ENCODE data around the gene EXOC7. TPM values are rescaled to one million over a fixed set of nuclear protein-coding genes. Genes with fewer than 3 reads are reported as not detected.

The EXOC7 gene
- total RNA-seq, 1 experiment from 2014 or later = 69.0 TPM

GRCh38 chr17:76088041-76088867 is 15.3 kb downstream of the EXOC7 start:
- no peaks in the 10 kb centered on the region for H3K9me3 ChIP-seq (ENCODE audit: low read length)

GRCh38 chr17:76087531-76087930 is 16.1 kb downstream of the EXOC7 start:
- H3K4me1 ChIP-seq (ENCODE audit: low read length) = no peaks in the 10 kb centered on the region
- H3K27me3 ChIP-seq (ENCODE audit: low read length) = no peaks in the 10 kb centered on the region
- no peak overlapping the region for H3K4me2 ChIP-seq (ENCODE audit: low read depth, low read length, poor library complexity, severe bottlenecking)
- no peaks in the 10 kb centered on the region for H3K36me3 ChIP-seq (ENCODE audit: insufficient read depth, low read length)
- no peaks in the 10 kb centered on the region for H3K79me2 ChIP-seq (ENCODE audit: low read length)
- DNase-seq = no peak
- H3K9ac ChIP-seq (ENCODE audit: low read length) = no peak overlapping the region
- no peaks in the 10 kb centered on the region for H3K9me2 ChIP-seq (replicated peaks; ENCODE audit: insufficient read depth, low read length)
- H3K27ac ChIP-seq (ENCODE audit: low read length) = no peak overlapping the region
- no peak overlapping the region for H2AFZ ChIP-seq (ENCODE audit: low read length)
- no peak overlapping the region for H3K4me3 ChIP-seq (ENCODE audit: low read length)
- H4K20me1 ChIP-seq (ENCODE audit: insufficient read depth, low read depth, low read length) = no peaks in the 10 kb centered on the region
- H3K9me3 ChIP-seq (ENCODE audit: low read length) = no peaks in the 10 kb centered on the region

More at GRCh38 chr17:76088041-76088867, 15.3 kb downstream of the EXOC7 start:
- H3K36me3 ChIP-seq (ENCODE audit: insufficient read depth, low read length) = no peaks in the 10 kb centered on the region
- H2AFZ ChIP-seq (ENCODE audit: low read length) = no peak overlapping the region
- no peak overlapping the region for H3K9ac ChIP-seq (ENCODE audit: low read length)
- H3K4me1 ChIP-seq (ENCODE audit: low read length) = no peaks in the 10 kb centered on the region
- H3K27me3 ChIP-seq (ENCODE audit: low read length) = no peaks in the 10 kb centered on the region
- H3K4me3 ChIP-seq (ENCODE audit: low read length) = no peak overlapping the region
- no peak for DNase-seq
- H3K27ac ChIP-seq (ENCODE audit: low read length) = no peak overlapping the region
- H4K20me1 ChIP-seq (ENCODE audit: insufficient read depth, low read depth, low read length) = no peaks in the 10 kb centered on the region
- H3K79me2 ChIP-seq (ENCODE audit: low read length) = no peaks in the 10 kb centered on the region
- no peak overlapping the region for H3K4me2 ChIP-seq (ENCODE audit: low read depth, low read length, poor library complexity, severe bottlenecking)
- no peaks in the 10 kb centered on the region for H3K9me2 ChIP-seq (replicated peaks; ENCODE audit: insufficient read depth, low read length)

- DNase-seq = no peak
- H3K36me3 ChIP-seq (ENCODE audit: insufficient read depth, low read length) = no peaks in the 10 kb centered on the region
- no peak overlapping the region for H3K4me2 ChIP-seq (ENCODE audit: low read depth, low read length, poor library complexity, severe bottlenecking)
Measured at GRCh38 chr17:76086384-76086783, 17.2 kb downstream of the EXOC7 start.

GRCh38 chr17:76085731-76086366 is 17.7 kb downstream of the EXOC7 start:
- Histone ChIP-seq H3K36me3 (ENCODE audit: insufficient read depth, low read length) (no peaks in the 10 kb centered on the region), H3K9me2 (replicated peaks; ENCODE audit: insufficient read depth, low read length) (no peaks in the 10 kb centered on the region), H3K4me2 (ENCODE audit: low read depth, low read length, poor library complexity, severe bottlenecking) (no peak overlapping the region), H3K4me3 (ENCODE audit: low read length) (no peak overlapping the region), H2AFZ (ENCODE audit: low read length) (no peak overlapping the region), H3K4me1 (ENCODE audit: low read length) (peaks cover under 1% of the 10 kb centered on the region; the same call in 1 of the 2 replicates), H3K79me2 (ENCODE audit: low read length) (no peaks in the 10 kb centered on the region), H4K20me1 (ENCODE audit: insufficient read depth, low read depth, low read length) (peaks cover 3% of the 10 kb centered on the region; the same call in 1 of the 2 replicates), H3K27ac (ENCODE audit: low read length) (no peak overlapping the region), H3K27me3 (ENCODE audit: low read length) (no peaks in the 10 kb centered on the region), H3K9me3 (ENCODE audit: low read length) (no peaks in the 10 kb centered on the region), H3K9ac (ENCODE audit: low read length) (no peak overlapping the region)
- no peak for DNase-seq

More at GRCh38 chr17:76086384-76086783, 17.2 kb downstream of the EXOC7 start:
- no peaks in the 10 kb centered on the region for H3K9me2 ChIP-seq (replicated peaks; ENCODE audit: insufficient read depth, low read length)
- H3K27me3 ChIP-seq (ENCODE audit: low read length) = no peaks in the 10 kb centered on the region
- H4K20me1 ChIP-seq (ENCODE audit: insufficient read depth, low read depth, low read length) = peaks cover 3% of the 10 kb centered on the region; the same call in 1 of the 2 replicates
- no peak overlapping the region for H3K4me3 ChIP-seq (ENCODE audit: low read length)
- H3K9ac ChIP-seq (ENCODE audit: low read length) = no peak overlapping the region
- no peak overlapping the region for H2AFZ ChIP-seq (ENCODE audit: low read length)
- no peak overlapping the region for H3K27ac ChIP-seq (ENCODE audit: low read length)
- no peaks in the 10 kb centered on the region for H3K79me2 ChIP-seq (ENCODE audit: low read length)
- H3K4me1 ChIP-seq (ENCODE audit: low read length) = no peaks in the 10 kb centered on the region
- H3K9me3 ChIP-seq (ENCODE audit: low read length) = no peaks in the 10 kb centered on the region

GRCh38 chr17:76085066-76085730 is 18.4 kb downstream of the EXOC7 start:
- peaks cover 8% of the 10 kb centered on the region; the same call in 1 of the 2 replicates for H4K20me1 ChIP-seq (ENCODE audit: insufficient read depth, low read depth, low read length)
- H3K4me2 ChIP-seq (ENCODE audit: low read depth, low read length, poor library complexity, severe bottlenecking) = no peak overlapping the region
- H3K27me3 ChIP-seq (ENCODE audit: low read length) = no peaks in the 10 kb centered on the region
- peaks cover 7% of the 10 kb centered on the region for H3K4me1 ChIP-seq (ENCODE audit: low read length)
- no peak overlapping the region for H3K9ac ChIP-seq (ENCODE audit: low read length)
- no peaks in the 10 kb centered on the region for H3K9me2 ChIP-seq (replicated peaks; ENCODE audit: insufficient read depth, low read length)
- no peak overlapping the region for H3K4me3 ChIP-seq (ENCODE audit: low read length)
- no peaks in the 10 kb centered on the region for H3K9me3 ChIP-seq (ENCODE audit: low read length)
- no peak for DNase-seq
- H2AFZ ChIP-seq (ENCODE audit: low read length) = no peak overlapping the region
- no peaks in the 10 kb centered on the region for H3K36me3 ChIP-seq (ENCODE audit: insufficient read depth, low read length)
- H3K79me2 ChIP-seq (ENCODE audit: low read length) = no peaks in the 10 kb centered on the region
- H3K27ac ChIP-seq (ENCODE audit: low read length) = no peak overlapping the region

- no peaks in the 10 kb centered on the region for H3K9me3 ChIP-seq (ENCODE audit: low read length)
- H3K27ac ChIP-seq (ENCODE audit: low read length) = no peak overlapping the region
- no peaks in the 10 kb centered on the region for H3K36me3 ChIP-seq (ENCODE audit: insufficient read depth, low read length)
- no peaks in the 10 kb centered on the region for H3K79me2 ChIP-seq (ENCODE audit: low read length)
- no peak overlapping the region for H3K9ac ChIP-seq (ENCODE audit: low read length)
- no peak overlapping the region for H2AFZ ChIP-seq (ENCODE audit: low read length)
- H3K9me2 ChIP-seq (replicated peaks; ENCODE audit: insufficient read depth, low read length) = no peaks in the 10 kb centered on the region
- H3K4me2 ChIP-seq (ENCODE audit: low read depth, low read length, poor library complexity, severe bottlenecking) = no peak overlapping the region
- no peaks in the 10 kb centered on the region for H3K27me3 ChIP-seq (ENCODE audit: low read length)
- no peak for DNase-seq
- peaks cover 11% of the 10 kb centered on the region for H3K4me1 ChIP-seq (ENCODE audit: low read length)
- H3K4me3 ChIP-seq (ENCODE audit: low read length) = no peak overlapping the region
- H4K20me1 ChIP-seq (ENCODE audit: insufficient read depth, low read depth, low read length) = peaks cover 14% of the 10 kb centered on the region; the same call in 1 of the 2 replicates
Measured at GRCh38 chr17:76083536-76084182, 19.9 kb downstream of the EXOC7 start.

GRCh38 chr17:76082326-76083251 is 21.0 kb downstream of the EXOC7 start:
- Histone ChIP-seq H3K9ac (ENCODE audit: low read length) (no peak overlapping the region), H3K27ac (ENCODE audit: low read length) (no peak overlapping the region), H3K36me3 (ENCODE audit: insufficient read depth, low read length) (no peaks in the 10 kb centered on the region), H3K4me1 (ENCODE audit: low read length) (peaks cover 11% of the 10 kb centered on the region), H3K4me2 (ENCODE audit: low read depth, low read length, poor library complexity, severe bottlenecking) (no peak overlapping the region), H3K79me2 (ENCODE audit: low read length) (no peaks in the 10 kb centered on the region), H4K20me1 (ENCODE audit: insufficient read depth, low read depth, low read length) (peaks cover 14% of the 10 kb centered on the region; the same call in 1 of the 2 replicates), H3K9me3 (ENCODE audit: low read length) (no peaks in the 10 kb centered on the region), H3K27me3 (ENCODE audit: low read length) (no peaks in the 10 kb centered on the region), H3K4me3 (ENCODE audit: low read length) (no peak overlapping the region), H2AFZ (ENCODE audit: low read length) (no peak overlapping the region), H3K9me2 (replicated peaks; ENCODE audit: insufficient read depth, low read length) (no peaks in the 10 kb centered on the region)
- no peak for DNase-seq

Data from Karpas-422 (cell line).